Measurements from ENCODE around the gene GMCL2. TPM values are rescaled to one million over a fixed set of nuclear protein-coding genes. Genes with fewer than 3 reads are reported as not detected.

Gene GMCL2
- total and polyA plus RNA-seq, 9 of the 15 experiments (the other 6 are each of a cell fraction or from before 2014, with no cell fraction given), result 0.04 TPM; not detected in 8

GRCh38 chr5:178236679-178237078, 49.5 kb upstream of the GMCL2 start (continued):
- TF ChIP-seq BACH1 (tag; IDR thresholded peaks at IDR 0.05) (peak; percentile 69; the same call in 1 of the 2 replicates), USF1 (CRISPR knock-in tag; IDR thresholded peaks at IDR 0.05) (peak; percentile 92), HES1 (IDR thresholded peaks at IDR 0.05; ENCODE audit: low read depth) (no peak), BDP1 (IDR thresholded peaks at IDR 0.05; ENCODE audit: insufficient read depth, insufficient read length) (no peak), RAD51 (IDR thresholded peaks at IDR 0.05; ENCODE audit: borderline replicate concordance, low read depth) (peak; percentile 90), ZFX (CRISPR knock-in tag; IDR thresholded peaks at IDR 0.05) (peak; percentile 29; the same call in 1 of the 2 replicates), MAX (CRISPR knock-in tag; IDR thresholded peaks at IDR 0.05) (peak; percentile 48; the same call in 1 of the 2 replicates), CBFA2T2 (conservative IDR thresholded peaks at IDR 0.05) (peak; percentile 27), NR2C1 (IDR thresholded peaks at IDR 0.05) (no peak), NR2C1 (tag; IDR thresholded peaks at IDR 0.05) (no peak), ZNF318 (IDR thresholded peaks at IDR 0.05; ENCODE audit: borderline replicate concordance in 1 of 2, low read depth in 1 of 2) (peak in 1 of 2 experiments; percentile 67; a peak in 2 of 4 replicates), ZBTB8A (IDR thresholded peaks at IDR 0.05; ENCODE audit: partially characterized antibody) (no peak), POLR3A (IDR thresholded peaks at IDR 0.05; ENCODE audit: borderline replicate concordance, extremely low read depth, insufficient read depth, insufficient read length) (no peak), POLR2AphosphoS2 (IDR thresholded peaks at IDR 0.05; ENCODE audit: low read length) (no peak), PREB (CRISPR knock-in tag; IDR thresholded peaks at IDR 0.05) (no peak), TFAP4 (CRISPR knock-in tag; IDR thresholded peaks at IDR 0.05; ENCODE audit: borderline replicate concordance) (peak; percentile 41; the same call in 1 of the 2 replicates), ARID1B (IDR thresholded peaks at IDR 0.05) (no peak)

Measured in K562 (cell line).